Liver (tissue), 3 donors: ENCODE data around the gene LINC01488.

Experiments
- CTCF ChIP-seq: fragments of 150-350 bp; IDR thresholded peaks from 2 replicates; pipeline ENCODE4 v1.5.1; 2017; ENCODE audit warnings: improper control_type of control experiment, low read depth, low read length; ENCODE audit not compliant: missing input control
- HNF4A ChIP-seq, 2 donors: conservative IDR thresholded peaks; 2 replicates each; pipeline ENCODE4 v1.6.1; 2016; ENCODE audit warnings: antibody characterized with exemption in 2 of 2, mild to moderate bottlenecking in 2 of 2
- RAD21 ChIP-seq, 2 donors: IDR thresholded peaks; 2 replicates each; pipeline ENCODE4 v1.6.1; 2016; ENCODE audit warnings: antibody characterized with exemption in 2 of 2, mild to moderate bottlenecking in 2 of 2
- SP1 ChIP-seq: IDR thresholded peaks from 2 replicates; pipeline ENCODE4 v1.6.1; 2018; ENCODE audit warnings: antibody characterized with exemption, mild to moderate bottlenecking
- TAF1 ChIP-seq: conservative IDR thresholded peaks from 2 replicates; pipeline ENCODE4 v1.6.1; 2016; ENCODE audit warnings: antibody characterized with exemption, mild to moderate bottlenecking
- TF ChIP-seq, protein P1 (sequence below): IDR thresholded peaks from 2 replicates; pipeline ENCODE4 v1.6.1; 2016; ENCODE audit warnings: antibody characterized with exemption
- donor health status: healthy.
- donor health status: healthy.

DNA sequence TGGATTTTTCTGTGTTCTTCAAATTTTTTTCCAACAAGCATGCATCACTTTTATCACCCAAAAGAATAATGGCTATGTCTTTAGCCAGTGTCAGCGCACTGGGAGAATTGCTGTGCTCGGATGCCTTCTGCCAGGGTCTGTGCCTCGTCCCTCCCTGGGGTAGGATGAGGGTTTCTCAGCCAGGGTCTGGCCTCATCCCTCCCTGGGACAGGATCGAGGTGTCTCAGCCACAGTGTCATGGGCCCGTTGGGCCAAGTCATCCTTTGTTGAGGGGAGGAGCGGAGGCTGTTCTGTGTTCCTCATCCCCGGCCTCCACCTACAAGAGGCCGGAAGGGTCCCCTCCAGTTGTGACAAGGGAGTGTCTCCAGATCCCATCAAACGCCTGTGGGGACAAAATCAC lies 22.7 kb downstream of the LINC01488 start:
- TF ChIP-seq, protein P1, sequence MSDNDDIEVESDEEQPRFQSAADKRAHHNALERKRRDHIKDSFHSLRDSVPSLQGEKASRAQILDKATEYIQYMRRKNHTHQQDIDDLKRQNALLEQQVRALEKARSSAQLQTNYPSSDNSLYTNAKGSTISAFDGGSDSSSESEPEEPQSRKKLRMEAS, result no peak
- TF ChIP-seq HNF4A (conservative IDR thresholded peaks at IDR 0.05) (no peak), SP1 (no peak), CTCF (no peak), RAD21 (IDR thresholded peaks at IDR 0.05) (no peak), TAF1 (no peak)
